Measurements from ENCODE around the gene MRLN. TPM values are rescaled to one million over a fixed set of nuclear protein-coding genes. Genes with fewer than 3 reads are reported as not detected.

MRLN gene
- total and polyA plus RNA-seq, 2 donors (not counting 1 experiment from before 2014, with no cell fraction given) = not detected

GRCh38 chr10:59709395-59710125, 43.7 kb downstream of the MRLN start, which contains the start of gene SLC16A9:
TSS of gene SLC16A9 (minus strand) at chr10:59709850. CDS start at chr10:59684291, 25,559 bp downstream.
- peak within 1 kb of the TSS; percentile 63 for H3K4me2 ChIP-seq (ENCODE audit: extremely low read depth, insufficient read depth, low read length)
- DNase-seq (ENCODE audit: low read depth in 2 of 2) = peak; percentile 47 to 59
- H3K9me3 ChIP-seq (ENCODE audit: control insufficient read depth, insufficient read depth, low read depth, low read length) = no peaks in the 10 kb centered on the region
- H3K36me3 ChIP-seq (ENCODE audit: control insufficient read depth, insufficient read depth, low read length) = no peaks in the 10 kb centered on the region
- H4K20me1 ChIP-seq (ENCODE audit: control insufficient read depth, extremely low read depth, insufficient read depth, low read length) = no peaks in the 10 kb centered on the region
- H3K4me3 ChIP-seq (replicated peaks in 1 of 4; ENCODE audit: control extremely low read depth in 1 of 4, insufficient read depth in 1 of 4, low read depth in 3 of 4, low read length in 4 of 4) = peak within 1 kb of the TSS; percentile 30 to 64 (median 49)
- peak within 1 kb of the TSS; percentile 12 for H2AFZ ChIP-seq (ENCODE audit: low read length)
- H3K27ac ChIP-seq (ENCODE audit: insufficient read depth, low read length) = no peak within 1 kb of the TSS
- H3K4me1 ChIP-seq (ENCODE audit: control insufficient read depth, extremely low read depth, insufficient read depth, low read length) = no peaks in the 10 kb centered on the region
- H3K27me3 ChIP-seq (ENCODE audit: control insufficient read depth, insufficient read depth, low read length) = peaks cover 27% of the 10 kb centered on the region
- peak; percentile 19 to 33 for TF ChIP-seq CTCF (conservative IDR thresholded peaks at IDR 0.05 in 1 of 2, IDR thresholded peaks at IDR 0.05 in 1 of 2; ENCODE audit: low read depth in 1 of 2, low read length in 2 of 2)
- no peak for TF ChIP-seq EZH2 (IDR thresholded peaks at IDR 0.05; ENCODE audit: low read length, missing control alignments)
- H3K79me2 ChIP-seq (ENCODE audit: control insufficient read depth, insufficient read depth, low read length) = no peaks in the 10 kb centered on the region
- H3K9ac ChIP-seq (ENCODE audit: insufficient read depth, low read length) = no peak within 1 kb of the TSS

GRCh38 chr10:59708816-59709394, 44.4 kb downstream of the MRLN start:
- Histone ChIP-seq H3K27ac (ENCODE audit: insufficient read depth, low read length) (no peak overlapping the region), H3K9ac (ENCODE audit: insufficient read depth, low read length) (no peak overlapping the region), H3K27me3 (ENCODE audit: control insufficient read depth, insufficient read depth, low read length) (peaks cover 27% of the 10 kb centered on the region), H3K36me3 (ENCODE audit: control insufficient read depth, insufficient read depth, low read length) (no peaks in the 10 kb centered on the region), H3K9me3 (ENCODE audit: control insufficient read depth, insufficient read depth, low read depth, low read length) (no peaks in the 10 kb centered on the region), H2AFZ (ENCODE audit: low read length) (no peak overlapping the region), H3K4me1 (ENCODE audit: control insufficient read depth, extremely low read depth, insufficient read depth, low read length) (no peaks in the 10 kb centered on the region), H3K79me2 (ENCODE audit: control insufficient read depth, insufficient read depth, low read length) (no peaks in the 10 kb centered on the region), H3K4me2 (ENCODE audit: extremely low read depth, insufficient read depth, low read length) (peak overlapping the region; percentile 63), H4K20me1 (ENCODE audit: control insufficient read depth, extremely low read depth, insufficient read depth, low read length) (no peaks in the 10 kb centered on the region), H3K4me3 (replicated peaks in 1 of 4; ENCODE audit: control extremely low read depth in 1 of 4, insufficient read depth in 1 of 4, low read depth in 3 of 4, low read length in 4 of 4) (peak overlapping the region; percentile 30 to 64 (median 46))
- peak in 1 of 2 donors; percentile 40 for DNase-seq (ENCODE audit: low read depth in 2 of 2)
- TF ChIP-seq CTCF (conservative IDR thresholded peaks at IDR 0.05 in 1 of 2, IDR thresholded peaks at IDR 0.05 in 1 of 2; ENCODE audit: low read depth in 1 of 2, low read length in 2 of 2) = no peak
- no peak for TF ChIP-seq EZH2 (IDR thresholded peaks at IDR 0.05; ENCODE audit: low read length, missing control alignments)

All from fibroblast of lung (primary cell).